Tracheal epithelial cell (primary cell): ENCODE results near the gene GAST. TPM values are rescaled to one million over a fixed set of nuclear protein-coding genes. Genes with fewer than 3 reads are reported as not detected.

Source experiments
- total RNA-seq: library from RNA; depleted of rRNA; stranded (reverse); fragments of >200 nt; gene quantifications from 2 replicates; pipeline ENCODE4 v1.2.1, GENCODE V29; 2014

Gene GAST
- total RNA-seq = 2.1 TPM in 1 of 2 replicates, not detected in the other

DNA sequence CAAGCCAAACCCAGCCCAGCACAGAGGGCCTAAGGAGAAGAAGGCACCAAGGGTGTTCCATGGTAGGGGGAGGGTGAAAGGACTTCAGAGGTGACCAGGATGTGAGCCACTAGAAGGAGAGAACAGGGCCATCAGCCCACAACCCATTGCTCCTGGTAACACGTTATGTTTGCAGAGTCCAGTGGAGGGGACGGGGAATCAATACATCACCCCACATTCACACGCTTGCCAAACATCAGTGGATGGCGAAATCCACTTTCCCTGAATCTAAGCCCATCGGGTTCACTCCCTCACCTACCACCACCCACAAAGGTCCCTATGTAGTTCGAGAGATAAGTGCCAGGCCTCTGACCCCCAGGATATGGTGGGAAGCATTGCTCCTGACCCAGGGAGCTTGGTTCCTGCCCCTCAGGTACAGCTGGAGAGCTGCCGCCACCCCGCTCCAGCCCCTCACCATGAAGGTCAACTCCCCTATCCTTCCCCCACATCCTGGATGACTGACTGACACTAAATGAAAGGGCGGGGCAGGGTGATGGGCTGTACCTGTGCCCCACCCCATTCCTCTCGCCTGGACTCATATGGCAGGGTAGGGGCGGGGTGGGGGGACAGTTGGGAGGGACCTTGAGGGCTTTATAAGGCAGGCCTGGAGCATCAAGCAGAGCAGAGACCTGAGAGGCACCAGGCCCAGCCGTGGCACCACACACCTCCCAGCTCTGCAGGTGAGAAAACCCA lies at the start of gene GAST:
GAST (plus strand) TSS at position 663 of the 732 bp plus-strand sequence. CDS start 3,106 bp downstream, outside the sequence.

GRCh38 chr17:41688641-41689496 lies 23.3 kb upstream of the GAST start, which contains the start of gene EIF1:
EIF1 (plus strand) TSS chr17:41688885; CDS start chr17:41689039, 154 bp downstream.

DNA sequence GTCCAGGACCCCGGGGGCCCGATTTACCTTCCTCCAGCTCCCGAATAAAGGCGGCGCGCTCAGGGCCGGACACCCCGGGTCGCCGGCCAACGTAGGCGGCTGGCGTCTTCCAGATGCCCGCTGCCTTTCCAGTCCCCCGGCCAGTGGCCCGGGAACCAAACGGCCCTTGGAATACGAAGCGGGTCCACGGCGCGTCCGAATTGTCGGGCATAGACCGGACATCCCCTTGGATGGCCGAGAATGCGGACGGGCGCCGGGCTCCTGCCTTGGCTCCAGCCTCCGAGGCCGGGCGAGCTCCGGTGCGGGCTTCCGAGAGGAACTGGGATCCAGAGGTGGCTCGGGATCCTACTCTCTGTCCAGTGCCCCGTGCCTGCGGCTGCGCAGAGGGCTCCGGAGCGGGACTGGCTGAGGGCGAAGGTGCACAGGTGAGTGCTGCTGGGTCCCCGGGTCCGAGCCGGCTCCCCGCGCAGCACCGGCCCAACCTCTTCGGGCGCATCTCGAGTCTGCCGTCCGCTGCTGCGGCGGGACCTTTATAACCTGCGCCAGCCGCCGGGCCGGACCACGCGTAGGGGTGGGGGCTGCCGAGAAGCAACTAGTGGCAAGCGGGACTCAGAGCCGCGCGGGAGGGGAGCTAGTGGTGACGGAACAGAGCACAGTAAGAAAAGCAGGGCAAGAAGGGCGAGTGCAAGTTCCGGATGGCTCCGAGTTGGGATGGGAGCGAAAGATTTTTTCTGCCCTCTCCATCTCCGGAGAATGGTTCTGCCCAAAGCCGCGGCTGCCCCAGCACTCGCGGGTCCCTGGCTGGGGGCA lies 22.2 kb downstream of the GAST start, which contains the start of gene HAP1:
HAP1 (minus strand) TSS at position 505 of the 810 bp plus-strand sequence; CDS start at position 496, 9 bp downstream.

Other genes starting within 250 kb of the GAST start
- not detected in 2 replicates for gene KRT32, start 244.9 kb upstream of the GAST start, total RNA-seq
- not detected in 2 replicates for gene KRT35, start 231.2 kb upstream of the GAST start, total RNA-seq
- not detected in 2 replicates for gene KRT36, start 222.4 kb upstream of the GAST start, total RNA-seq
- gene KRT13, start 206.7 kb upstream of the GAST start, total RNA-seq = 0.24 and 20.0 TPM in 2 replicates
- 38.1 and 92.7 TPM in 2 replicates for gene KRT15, start 193.4 kb upstream of the GAST start, total RNA-seq
- gene KRT19, start 184.0 kb upstream of the GAST start, total RNA-seq = 3,305 and 10,988 TPM in 2 replicates
- gene KRT9, start 140.3 kb upstream of the GAST start, total RNA-seq = 0.72 TPM in 1 of 2 replicates, not detected in the other
- 2,248 and 2,437 TPM in 2 replicates for gene KRT14, start 125.4 kb upstream of the GAST start, total RNA-seq
- gene KRT16, start 99.6 kb upstream of the GAST start, total RNA-seq = 2,720 and 3,196 TPM in 2 replicates
- 21,656 and 29,975 TPM in 2 replicates for gene KRT17, start 87.8 kb upstream of the GAST start, total RNA-seq
- 108 and 179 TPM in 2 replicates for gene EIF1, start 23.4 kb upstream of the GAST start, total RNA-seq
- gene HAP1, start 22.3 kb downstream of the GAST start, total RNA-seq = 1.2 and 1.3 TPM in 2 replicates
- gene JUP, start 74.4 kb downstream of the GAST start, total RNA-seq = 606 and 732 TPM in 2 replicates
- gene P3H4, start 99.6 kb downstream of the GAST start, total RNA-seq = 49.9 and 62.7 TPM in 2 replicates
- 92.1 and 146 TPM in 2 replicates for gene FKBP10, start 100.7 kb downstream of the GAST start, total RNA-seq
- 51.8 and 82.3 TPM in 2 replicates for gene NT5C3B, start 123.9 kb downstream of the GAST start, total RNA-seq
- gene KLHL10, start 125.5 kb downstream of the GAST start, total RNA-seq = not detected in 2 replicates
- 30.6 and 40.3 TPM in 2 replicates for gene KLHL11, start 153.1 kb downstream of the GAST start, total RNA-seq
- gene ACLY, start 206.6 kb downstream of the GAST start, total RNA-seq = 106 and 230 TPM in 2 replicates
- 0.72 TPM in 1 of 2 replicates, not detected in the other for gene ODAD4, start 218.3 kb downstream of the GAST start, total RNA-seq